GM12801 (cell line): ENCODE results near the gene FBRS.

Experiments used
- TF ChIP-seq, protein P1 (sequence below): IDR thresholded peaks from one replicate; pipeline ENCODE4 v1.5.1; 2011; ENCODE audit warnings: control low read depth; ENCODE audit not compliant: insufficient read length; ENCODE audit errors: extremely low read depth

Gene FBRS

DNA sequence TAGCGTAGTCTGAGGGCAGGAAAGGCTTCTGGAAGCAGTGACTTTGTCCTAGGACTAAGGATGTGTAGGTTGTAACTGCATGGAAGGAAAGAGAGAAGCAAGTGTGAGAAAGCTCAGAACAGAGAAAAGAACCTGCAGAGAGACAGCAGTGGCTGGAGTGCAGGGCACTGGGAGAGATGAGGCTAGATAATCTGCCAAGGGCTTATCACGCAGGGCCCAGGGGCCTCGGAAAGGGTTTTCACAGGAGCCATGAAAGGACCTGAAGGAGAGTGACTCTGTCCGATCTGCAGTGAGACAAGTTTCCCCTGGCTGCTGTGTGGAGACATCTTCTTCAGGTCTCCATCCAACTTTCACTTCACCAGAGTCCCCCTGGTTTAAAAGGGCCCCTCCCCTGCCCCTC is 33.7 kb downstream of the FBRS start:
- TF ChIP-seq, protein P1, sequence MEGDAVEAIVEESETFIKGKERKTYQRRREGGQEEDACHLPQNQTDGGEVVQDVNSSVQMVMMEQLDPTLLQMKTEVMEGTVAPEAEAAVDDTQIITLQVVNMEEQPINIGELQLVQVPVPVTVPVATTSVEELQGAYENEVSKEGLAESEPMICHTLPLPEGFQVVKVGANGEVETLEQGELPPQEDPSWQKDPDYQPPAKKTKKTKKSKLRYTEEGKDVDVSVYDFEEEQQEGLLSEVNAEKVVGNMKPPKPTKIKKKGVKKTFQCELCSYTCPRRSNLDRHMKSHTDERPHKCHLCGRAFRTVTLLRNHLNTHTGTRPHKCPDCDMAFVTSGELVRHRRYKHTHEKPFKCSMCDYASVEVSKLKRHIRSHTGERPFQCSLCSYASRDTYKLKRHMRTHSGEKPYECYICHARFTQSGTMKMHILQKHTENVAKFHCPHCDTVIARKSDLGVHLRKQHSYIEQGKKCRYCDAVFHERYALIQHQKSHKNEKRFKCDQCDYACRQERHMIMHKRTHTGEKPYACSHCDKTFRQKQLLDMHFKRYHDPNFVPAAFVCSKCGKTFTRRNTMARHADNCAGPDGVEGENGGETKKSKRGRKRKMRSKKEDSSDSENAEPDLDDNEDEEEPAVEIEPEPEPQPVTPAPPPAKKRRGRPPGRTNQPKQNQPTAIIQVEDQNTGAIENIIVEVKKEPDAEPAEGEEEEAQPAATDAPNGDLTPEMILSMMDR, result no peak

DNA sequence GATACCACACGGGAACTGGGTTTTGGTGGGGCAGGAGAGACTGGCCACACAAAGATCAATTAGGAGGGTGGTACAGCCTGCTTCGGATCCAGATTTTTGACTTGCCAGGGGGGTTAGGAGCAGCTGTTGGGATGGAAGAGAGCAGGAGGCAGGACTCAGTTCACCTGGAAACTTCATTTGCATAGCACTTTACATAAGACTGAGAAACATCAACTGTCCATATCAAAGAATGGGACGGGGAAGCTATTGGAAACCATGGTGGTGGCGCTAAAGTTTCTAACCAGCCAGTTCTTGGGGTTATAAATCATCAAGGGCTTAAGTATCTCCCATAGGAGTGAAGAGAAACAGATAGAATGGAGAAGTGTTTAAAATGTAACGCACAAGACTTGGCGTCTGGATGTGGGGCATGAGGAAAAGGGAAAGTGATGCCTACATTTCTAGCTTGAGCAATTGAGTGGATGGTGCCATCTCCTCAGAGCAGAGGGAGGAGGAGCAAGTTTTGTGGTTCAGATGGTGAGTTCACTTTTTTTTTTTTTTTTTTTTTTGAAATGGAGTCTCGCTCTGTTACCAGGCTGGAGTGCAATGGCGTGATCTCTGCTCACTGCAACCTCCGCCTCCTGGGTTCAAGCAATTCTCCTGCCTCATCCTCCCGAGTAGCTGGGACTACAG is 34.3 kb downstream of the FBRS start:
- TF ChIP-seq, protein P1, result no peak

DNA sequence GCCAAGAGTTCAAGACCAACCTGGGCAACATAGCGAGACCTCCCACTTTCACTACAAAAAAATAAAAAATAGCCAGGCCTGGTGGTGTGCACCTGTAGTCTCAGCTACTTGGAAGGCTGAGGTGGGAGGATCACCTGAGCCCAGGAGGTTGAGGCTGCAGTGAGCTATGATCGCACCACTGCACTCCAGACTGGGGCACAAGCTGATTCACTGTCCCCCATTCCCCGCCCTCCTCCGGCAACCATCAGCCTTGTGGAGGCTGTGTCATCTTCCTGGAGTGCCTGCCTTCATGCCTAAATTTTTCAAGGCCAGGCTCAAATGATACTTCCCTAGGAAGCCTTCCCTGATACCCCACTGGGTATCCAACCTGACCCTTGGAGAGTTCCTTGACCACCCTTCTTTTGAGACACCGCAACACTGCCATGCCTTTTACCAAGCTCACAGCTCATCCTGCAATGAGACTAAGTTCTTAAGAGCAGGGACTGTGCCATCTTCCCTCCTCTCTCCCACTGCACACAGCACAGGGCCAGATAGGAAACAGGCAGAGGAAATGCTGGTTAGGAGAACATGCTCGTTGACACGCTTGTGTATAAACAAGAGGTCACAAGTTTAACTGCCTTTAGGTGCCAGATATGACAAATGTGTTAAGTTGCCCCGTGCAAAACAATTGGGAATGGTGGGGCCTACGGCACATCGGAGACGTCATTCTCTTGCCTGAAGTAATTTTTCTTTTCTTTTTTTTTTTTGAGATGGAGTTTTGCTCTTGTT is 36.9 kb downstream of the FBRS start:
- TF ChIP-seq, protein P1, result no peak

DNA sequence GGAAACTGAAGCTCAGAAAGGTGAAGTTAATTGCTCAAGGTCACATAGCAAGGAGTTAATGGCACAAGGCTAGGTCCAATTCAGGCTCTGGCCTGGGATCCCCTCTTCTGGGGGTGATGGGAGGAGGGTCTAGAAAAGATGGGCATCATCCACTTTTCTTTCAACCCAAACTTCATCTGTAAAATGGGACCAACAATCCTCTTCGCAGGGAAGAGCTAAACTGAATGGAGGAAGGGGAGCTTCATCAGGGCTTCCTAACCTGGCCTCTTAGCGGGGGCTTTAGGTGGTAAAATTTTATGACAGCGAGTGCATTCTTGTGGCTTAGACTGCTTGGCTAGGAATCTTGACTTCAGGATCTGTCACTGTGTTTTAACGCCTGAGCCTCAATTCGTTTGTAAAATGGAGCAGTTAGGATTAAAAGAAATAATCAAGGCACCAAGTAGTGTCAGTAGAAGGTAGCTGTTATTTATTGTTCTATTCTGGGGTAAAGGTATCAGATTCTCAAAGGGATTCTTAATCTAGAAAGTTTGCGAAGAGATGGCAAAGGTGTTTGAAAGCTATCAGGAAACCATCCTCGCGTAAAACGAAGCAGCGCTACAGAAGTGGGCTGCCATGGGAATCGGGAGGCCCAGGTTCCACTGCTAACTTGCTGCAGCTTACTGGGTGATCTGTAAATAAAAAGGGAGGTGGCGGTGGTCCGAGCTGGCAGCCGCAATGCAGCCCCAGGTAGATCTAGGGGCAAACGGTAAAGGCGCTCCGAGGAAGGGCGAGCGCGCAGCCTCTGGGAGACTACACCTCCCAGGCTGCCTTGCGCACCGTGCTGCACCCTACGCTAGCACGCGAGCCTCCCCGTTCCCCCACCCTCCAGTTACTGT is 39.3 kb downstream of the FBRS start:
- TF ChIP-seq, protein P1, result no peak

DNA sequence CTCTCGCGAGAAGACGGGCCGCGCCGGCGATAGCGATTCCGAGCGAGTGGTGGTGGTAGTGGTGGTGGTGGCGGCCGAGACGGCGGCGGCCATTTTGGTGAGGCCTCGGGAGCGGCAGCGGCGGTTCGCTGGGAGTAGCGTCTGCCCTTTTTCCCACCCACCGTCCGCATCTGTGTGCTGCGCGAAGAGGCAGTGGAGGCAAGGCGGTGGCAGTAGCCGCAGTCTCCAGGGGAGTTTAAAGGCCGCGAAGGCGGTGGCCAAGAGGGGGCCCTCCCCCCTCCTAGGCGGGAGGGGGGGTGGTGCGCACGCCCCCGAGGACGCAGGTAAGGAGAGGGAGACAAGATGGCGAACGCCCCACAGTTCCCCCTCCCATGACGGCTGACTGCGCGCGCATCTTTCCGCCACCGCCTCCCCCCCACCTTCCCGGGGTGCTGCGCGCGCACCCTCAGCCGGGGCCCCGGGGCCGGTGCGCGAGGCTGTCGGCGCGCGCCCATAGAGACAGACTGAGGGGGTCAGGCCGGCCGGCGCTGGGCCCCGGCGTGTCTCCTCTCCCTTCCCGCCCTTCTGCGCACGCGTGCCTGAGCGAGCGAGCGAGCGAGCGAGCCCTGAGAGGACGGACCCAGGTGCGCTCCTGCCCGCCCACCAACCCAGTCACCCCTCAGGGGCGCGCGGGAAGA is 40.0 kb downstream of the FBRS start:
- TF ChIP-seq, protein P1, result no peak

DNA sequence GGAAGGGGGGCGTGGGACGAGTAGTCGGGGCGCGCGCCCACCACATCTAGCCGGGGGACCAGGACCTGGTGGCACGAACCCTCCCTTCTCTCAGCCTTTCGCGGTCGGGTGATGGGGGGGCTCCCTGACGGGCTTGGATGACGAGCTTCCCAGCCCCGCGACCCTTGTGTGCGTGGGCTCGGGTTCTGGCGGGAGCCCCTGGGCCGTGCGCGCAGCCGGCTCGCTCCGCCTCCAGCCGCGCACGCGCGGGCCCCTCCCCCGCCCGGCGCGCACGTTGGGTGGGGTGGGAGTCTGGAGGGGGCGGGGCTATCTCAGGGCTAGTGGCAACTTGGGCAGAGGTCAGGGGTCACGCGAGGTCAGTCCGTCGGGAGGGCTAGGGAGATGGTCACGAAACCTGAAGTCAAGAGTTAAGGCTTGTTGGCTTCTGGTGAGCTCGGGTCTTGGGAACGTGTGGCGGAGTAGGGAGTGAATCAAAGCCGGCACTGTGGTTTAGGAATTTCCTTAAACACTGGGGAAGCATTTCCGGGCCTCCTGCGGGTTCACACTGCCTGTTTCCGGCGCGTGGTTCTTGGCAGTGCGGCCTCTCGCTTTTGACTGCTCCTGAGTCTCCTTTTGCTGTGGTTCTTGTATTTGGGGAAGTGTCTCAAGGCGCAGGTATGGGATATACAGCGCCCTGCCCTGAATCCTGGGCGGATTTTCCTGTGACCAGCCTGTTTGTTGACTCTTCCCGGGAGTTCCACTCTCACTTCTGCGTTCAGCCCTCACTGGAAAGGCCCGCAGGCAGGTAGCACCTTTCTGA is 40.8 kb downstream of the FBRS start, which contains the start of gene SRCAP:
SRCAP (plus strand) TSS at position 356 of the 799 bp plus-strand sequence. CDS start 1,654 bp downstream, outside the sequence.
- TF ChIP-seq, protein P1, result no peak
